H1 (cell line): ENCODE data around the gene ABCC2. TPM values are rescaled to one million over a fixed set of nuclear protein-coding genes. Genes with fewer than 3 reads are reported as not detected.

Experiments
- CTCF ChIA-PET: fragments of 300-600 bp; sonication (Branson Sonifier 250); formaldehyde crosslinking; loops from one replicate; lab custom pipeline; 2021; ENCODE audit not compliant: partially characterized antibody; lab: Charles Lee
- POLR2A ChIA-PET: fragments of 300-600 bp; sonication (Branson Sonifier 250); formaldehyde crosslinking; loops from one replicate; lab custom pipeline; 2021; ENCODE audit warnings: inconsistent platforms; ENCODE audit not compliant: partially characterized antibody; lab: Charles Lee
- DNase-seq, 2 experiments: peaks; one replicate each; pipeline versions ENCODE4 v3.0.0 to v3.0.0-alpha.2; 2010 to 2022; ENCODE audit warnings: low spot score in 2 of 2, low read depth in 1 of 2, mixed read lengths in 1 of 2
- FAIRE-seq: peaks from 2 replicates; lab custom pipeline; 2011; peaks lifted over from hg19 to GRCh38; lab: Jason Lieb, UNC
- H2AFZ ChIP-seq: 2 replicates; pipeline ENCODE4 v1.8.1; 2012; ENCODE audit warnings: low read length, inconsistent platforms
- H2AK5ac ChIP-seq: 2 replicates; pipeline ENCODE4 v1.6.1; 2013; ENCODE audit warnings: low read depth, low read length
- H2BK120ac ChIP-seq: replicated peaks from 2 replicates; pipeline ENCODE3; 2013; ENCODE audit warnings: low read depth, low read length, inconsistent platforms
- H2BK12ac ChIP-seq: 2 replicates; pipeline ENCODE4 v1.6.1; 2013; ENCODE audit warnings: low read depth, low read length
- H2BK15ac ChIP-seq: 2 replicates; pipeline ENCODE4 v1.6.1; 2013; ENCODE audit warnings: low read length
- H2BK20ac ChIP-seq: 2 replicates; pipeline ENCODE4 v1.6.1; 2013; ENCODE audit warnings: low read length
- H2BK5ac ChIP-seq: 2 replicates; pipeline ENCODE4 v1.6.1; 2013; ENCODE audit warnings: low read depth, low read length
- H3K14ac ChIP-seq: 2 replicates; pipeline ENCODE4 v1.6.1; 2013; ENCODE audit warnings: inconsistent platforms; ENCODE audit not compliant: insufficient read length
- H3K18ac ChIP-seq: 2 replicates; pipeline ENCODE4 v1.6.1; 2013; ENCODE audit warnings: low read length; ENCODE audit errors: extremely low read depth
- H3K23ac ChIP-seq: 2 replicates; pipeline ENCODE4 v1.6.1; 2013; ENCODE audit warnings: inconsistent platforms; ENCODE audit not compliant: insufficient read length
- H3K23me2 ChIP-seq: 2 replicates; pipeline ENCODE4 v1.6.1; 2013; ENCODE audit warnings: low read depth, low read length
- H3K27ac ChIP-seq: 2 replicates; pipeline ENCODE4 v1.6.1; 2011; ENCODE audit warnings: low read depth, low read length, inconsistent platforms
- H3K27me3 ChIP-seq, 4 experiments: replicated peaks in 1 of 4; 1 replicate in 1 of 4; 2 replicates in 3 of 4; pipeline versions ENCODE4 v1.6.1 to v1.8.1; 2011 to 2013; ENCODE audit warnings: low read length in 3 of 4, mild to moderate bottlenecking in 3 of 4, inconsistent platforms in 2 of 4, mixed read lengths in 2 of 4, moderate library complexity in 1 of 4; ENCODE audit not compliant: control insufficient read depth in 3 of 4, insufficient read depth in 3 of 4; ENCODE audit errors: extremely low read depth in 1 of 4
- H3K36me3 ChIP-seq, 4 experiments: 2 replicates each; pipeline versions ENCODE4 v1.6.1 to v1.8.1; 2011 to 2013; ENCODE audit warnings: mild to moderate bottlenecking in 4 of 4, low read length in 3 of 4, moderate library complexity in 2 of 4, control low read depth in 1 of 4, inconsistent platforms in 1 of 4; ENCODE audit not compliant: insufficient read depth in 4 of 4, control insufficient read depth in 2 of 4
- H3K4ac ChIP-seq: replicated peaks from 2 replicates; pipeline ENCODE3; 2013; ENCODE audit warnings: low read length, low read depth, mixed read lengths, inconsistent platforms; ENCODE audit not compliant: insufficient read length
- H3K4me1 ChIP-seq, 4 experiments: replicated peaks in 1 of 4; 1 replicate in 1 of 4; 2 replicates in 3 of 4; pipeline versions ENCODE4 v1.6.1 to v1.8.1; 2011 to 2013; ENCODE audit warnings: low read length in 3 of 4, inconsistent platforms in 2 of 4, mixed read lengths in 1 of 4; ENCODE audit not compliant: insufficient read depth in 4 of 4, control insufficient read depth in 3 of 4
- H3K4me2 ChIP-seq, 2 experiments: 2 replicates each; pipeline versions ENCODE4 v1.6.1 to v1.8.1; 2011 to 2013; ENCODE audit warnings: low read depth in 2 of 2, low read length in 2 of 2, control low read depth in 1 of 2, inconsistent platforms in 1 of 2, mild to moderate bottlenecking in 1 of 2; ENCODE audit not compliant: insufficient read depth in 1 of 2
- H3K4me3 ChIP-seq, 4 experiments: fragments of 200-600, 300-600 bp in 1 of 4; sonication (generic), shearing (Covaris generic), sonication (Bioruptor Twin) in 1 of 4; 2 replicates each; pipeline versions ENCODE4 v1.5.1 to v1.8.1; 2011 to 2016; ENCODE audit warnings: low read length in 4 of 4, low read depth in 3 of 4, control low read depth in 2 of 4, inconsistent platforms in 2 of 4, mild to moderate bottlenecking in 2 of 4, mixed read lengths in 1 of 4, moderate library complexity in 1 of 4; ENCODE audit not compliant: insufficient read depth in 2 of 4; ENCODE audit errors: extremely low read depth in 1 of 4
- H3K56ac ChIP-seq: replicated peaks from 2 replicates; pipeline ENCODE3; 2013; ENCODE audit warnings: low read depth, mild to moderate bottlenecking, mixed read lengths, low read length, inconsistent platforms; ENCODE audit not compliant: insufficient read length
- H3K79me1 ChIP-seq: 2 replicates; pipeline ENCODE4 v1.6.1; 2013; ENCODE audit warnings: low read depth, low read length, control low read depth
- H3K79me2 ChIP-seq, 2 experiments: 2 replicates each; pipeline versions ENCODE4 v1.6.1 to v1.8.1; 2012 to 2013; ENCODE audit warnings: low read length in 2 of 2, mild to moderate bottlenecking in 2 of 2, inconsistent platforms in 1 of 2; ENCODE audit not compliant: insufficient read depth in 2 of 2, control insufficient read depth in 1 of 2
- H3K9ac ChIP-seq, 4 experiments: replicated peaks in 1 of 4; 1 replicate in 1 of 4; 2 replicates in 3 of 4; pipeline versions ENCODE4 v1.6.1 to v1.8.1; 2011 to 2013; ENCODE audit warnings: low read depth in 3 of 4, low read length in 3 of 4, control low read depth in 2 of 4, mild to moderate bottlenecking in 2 of 4, moderate library complexity in 2 of 4, inconsistent platforms in 1 of 4; ENCODE audit errors: extremely low read depth in 1 of 4
- H3K9me3 ChIP-seq, 2 experiments: 2 replicates each; pipeline versions ENCODE4 v1.6.1 to v1.8.1; 2012 to 2013; ENCODE audit warnings: mild to moderate bottlenecking in 2 of 2, moderate library complexity in 2 of 2, control low read depth in 1 of 2, inconsistent platforms in 1 of 2, low read depth in 1 of 2, low read length in 1 of 2, mixed read lengths in 1 of 2; ENCODE audit not compliant: insufficient read depth in 2 of 2
- H4K20me1 ChIP-seq, 2 experiments: replicated peaks in 1 of 2; 2 replicates each; pipeline versions ENCODE3 to v1.8.1; 2011 to 2013; ENCODE audit warnings: inconsistent platforms in 2 of 2, low read length in 2 of 2, mild to moderate bottlenecking in 1 of 2; ENCODE audit not compliant: insufficient read depth in 2 of 2, control insufficient read depth in 1 of 2
- H4K5ac ChIP-seq: 2 replicates; pipeline ENCODE4 v1.6.1; 2013; ENCODE audit warnings: low read length, low read depth, mixed read lengths, inconsistent platforms; ENCODE audit not compliant: insufficient read length
- H4K8ac ChIP-seq: 2 replicates; pipeline ENCODE4 v1.8.0; 2013; ENCODE audit warnings: mild to moderate bottlenecking, moderate library complexity, low read length, inconsistent platforms; ENCODE audit not compliant: insufficient read depth; ENCODE audit errors: extremely low read depth
- H4K91ac ChIP-seq: replicated peaks from 2 replicates; pipeline ENCODE3; 2013; ENCODE audit warnings: low read length, mixed read lengths, inconsistent platforms; ENCODE audit not compliant: insufficient read length
- YY1 ChIP-seq: IDR thresholded peaks from 2 replicates; pipeline ENCODE4 v1.6.1; 2011; ENCODE audit warnings: low read depth, mild to moderate bottlenecking, low read length
- WGBS, 2 experiments: shearing (Covaris generic) in 1 of 2; methylation state at CpG; one replicate each; pipeline versions ENCODE4 v1.1.6 to v1.1.7; 2013 to 2015; ENCODE audit warnings: low lambda C conversion rate in 2 of 2, mixed read lengths in 2 of 2, inconsistent platforms in 1 of 2, low coverage in 1 of 2, missing lambda C conversion rate in 1 of 2; ENCODE audit not compliant: insufficient replicate concordance in 2 of 2, insufficient coverage in 1 of 2, insufficient read length in 1 of 2; ENCODE audit errors: extremely low coverage in 1 of 2, missing lambda C conversion rate in 1 of 2; 5-methylcytosine and 5-hydroxymethylcytosine counted together
- polyA plus RNA-seq, 7 experiments: library from polyadenylated mRNA; depleted of rRNA in 3 of 7; stranded (reverse) in 5 of 7; unstranded in 2 of 7; fragments of >200 nt in 5 of 7; fragments of 200-250 nt in 2 of 7; gene quantifications; 1 replicate in 5 of 7; 2 replicates in 1 of 7; 4 replicates in 1 of 7; pipeline versions ENCODE4 v1.2.1 to v1.2.3, GENCODE V29; 2011 to 2013; ENCODE audit warnings: missing spikeins in 2 of 7, mixed read lengths in 2 of 7
- total RNA-seq: library from RNA; stranded (reverse); fragmentation: NEBNext Ultra II Directional; extraction: Animal tissue kit (Norgen Biotek cat#: 25700); gene quantifications from 2 replicates; pipeline ENCODE4 v1.2.1, GENCODE V29; 2021

Gene ABCC2
- total and polyA plus RNA-seq, 2 of the 8 experiments (the other 6 are each of a cell fraction or from before 2014, with no cell fraction given): 0.74 to 1.1 TPM

DNA sequence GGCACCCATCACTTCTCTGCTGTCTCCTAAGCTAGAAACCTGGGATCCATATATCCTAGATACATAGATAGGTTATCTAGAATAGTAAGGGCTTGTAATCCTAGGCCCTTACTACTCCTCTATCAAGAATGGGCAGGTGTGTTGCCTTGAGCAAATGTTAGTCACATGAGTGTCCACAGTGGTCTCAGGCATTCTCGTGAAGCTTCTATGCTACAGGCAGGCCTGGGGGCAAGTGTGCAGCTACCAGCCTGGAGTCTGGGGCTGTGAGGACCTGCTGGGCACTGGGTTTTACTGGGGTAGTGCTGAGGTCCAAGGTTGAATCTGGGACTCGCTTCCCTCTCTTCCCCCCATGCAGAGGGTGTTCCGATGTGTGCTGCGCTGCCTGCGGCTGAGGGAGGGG, 91.4 kb downstream of the ABCC2 start:
- no peak for TF ChIP-seq YY1
- H4K91ac ChIP-seq: no peak overlapping the region
- H4K20me1 ChIP-seq: peaks cover 0 to 4% of the 10 kb centered on the region in 2 experiments
- no peaks in the 10 kb centered on the region for H3K4me1 ChIP-seq
- no peak overlapping the region for H2BK5ac ChIP-seq
- no peak overlapping the region for H2AK5ac ChIP-seq
- no peak overlapping the region for H3K4ac ChIP-seq
- H3K9me3 ChIP-seq: no peaks in the 10 kb centered on the region
- H2BK15ac ChIP-seq: no peak overlapping the region
- no peak overlapping the region for H3K9ac ChIP-seq
- H3K27ac ChIP-seq: no peak overlapping the region
- POLR2A ChIA-PET: interaction anchor here (0.7 to 5.8 kb wide), 10 partner anchors 9 to 56 kb away, joined by 3 to 58 read pairs (median 8); no protein-coding TSS in a partner anchor
- CTCF ChIA-PET: interaction anchor here (1.0 to 6.7 kb wide), 5 partner anchors 14 to 29 kb away, joined by 3 to 47 read pairs (median 14); no protein-coding TSS in a partner anchor
- peaks cover 19 to 41% (median 33%) of the 10 kb centered on the region in 4 experiments for H3K36me3 ChIP-seq
- H4K8ac ChIP-seq: no peak overlapping the region; the same call in 1 of the 2 replicates
- no peak overlapping the region for H2BK20ac ChIP-seq
- H3K79me1 ChIP-seq: no peaks in the 10 kb centered on the region; the same call in 1 of the 2 replicates
- no peak overlapping the region for H3K23ac ChIP-seq
- no peak overlapping the region for H3K56ac ChIP-seq
- no peak for FAIRE-seq
- no peak overlapping the region for H2AFZ ChIP-seq
- DNase-seq: no peak
- H2BK120ac ChIP-seq: no peak overlapping the region
- no peak overlapping the region for H2BK12ac ChIP-seq
- no peak overlapping the region for H4K5ac ChIP-seq
- no peak overlapping the region for H3K18ac ChIP-seq
- no peak overlapping the region for H3K4me2 ChIP-seq
- no peaks in the 10 kb centered on the region for H3K27me3 ChIP-seq
- no peaks in the 10 kb centered on the region for H3K23me2 ChIP-seq
- no peaks in the 10 kb centered on the region for H3K79me2 ChIP-seq
- WGBS, 2 experiments: 76% methylated on average over 5 of the region's 5 CpGs; no CpG with 5 or more reads in 1 of the 2 experiments
- H3K4me3 ChIP-seq: no peak overlapping the region
- H3K14ac ChIP-seq: no peak overlapping the region
